Measurements from ENCODE around the gene ZDHHC7.

ZDHHC7 gene

DNA sequence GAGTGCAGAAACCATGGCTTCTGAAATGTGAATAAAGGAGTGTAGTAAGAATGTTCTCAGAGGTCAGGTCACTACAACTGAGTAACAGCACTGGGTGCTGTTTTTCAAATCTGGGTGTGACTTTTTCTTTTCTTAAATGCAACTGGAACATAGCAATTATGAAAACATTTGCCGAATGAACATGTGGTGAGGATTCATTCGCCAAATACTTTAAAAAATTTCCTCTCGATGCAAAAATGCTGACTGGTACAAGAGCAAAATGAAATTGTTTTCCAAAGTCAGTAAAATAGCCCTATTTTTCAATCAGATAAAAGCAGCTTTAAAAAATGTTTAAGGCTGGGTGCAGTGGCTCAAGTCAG is 18.6 kb downstream of the ZDHHC7 start:
- DNase-seq, result no peak

DNA sequence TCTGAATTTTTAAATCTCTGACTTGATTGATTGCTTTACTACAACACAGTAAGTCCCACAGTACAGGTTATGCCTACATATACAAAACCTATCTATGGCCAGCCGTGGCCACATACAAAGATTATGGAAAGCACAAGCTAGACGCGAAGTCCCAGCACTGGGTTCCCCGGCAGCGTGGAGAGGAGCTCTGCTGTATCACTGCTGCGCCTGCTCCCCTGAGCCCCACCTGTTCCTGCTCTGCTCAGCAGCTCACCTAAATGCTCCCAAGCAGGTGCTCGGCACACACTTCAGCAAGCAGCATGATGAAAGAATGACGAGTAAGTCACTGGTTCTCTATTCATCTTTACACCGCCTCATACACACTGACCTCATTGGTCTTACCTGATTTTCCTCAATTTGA is 20.6 kb downstream of the ZDHHC7 start:
- DNase-seq, result no peak

GRCh38 chr16:84989749-84990620 is 21.4 kb downstream of the ZDHHC7 start:
- no peak for DNase-seq

DNA sequence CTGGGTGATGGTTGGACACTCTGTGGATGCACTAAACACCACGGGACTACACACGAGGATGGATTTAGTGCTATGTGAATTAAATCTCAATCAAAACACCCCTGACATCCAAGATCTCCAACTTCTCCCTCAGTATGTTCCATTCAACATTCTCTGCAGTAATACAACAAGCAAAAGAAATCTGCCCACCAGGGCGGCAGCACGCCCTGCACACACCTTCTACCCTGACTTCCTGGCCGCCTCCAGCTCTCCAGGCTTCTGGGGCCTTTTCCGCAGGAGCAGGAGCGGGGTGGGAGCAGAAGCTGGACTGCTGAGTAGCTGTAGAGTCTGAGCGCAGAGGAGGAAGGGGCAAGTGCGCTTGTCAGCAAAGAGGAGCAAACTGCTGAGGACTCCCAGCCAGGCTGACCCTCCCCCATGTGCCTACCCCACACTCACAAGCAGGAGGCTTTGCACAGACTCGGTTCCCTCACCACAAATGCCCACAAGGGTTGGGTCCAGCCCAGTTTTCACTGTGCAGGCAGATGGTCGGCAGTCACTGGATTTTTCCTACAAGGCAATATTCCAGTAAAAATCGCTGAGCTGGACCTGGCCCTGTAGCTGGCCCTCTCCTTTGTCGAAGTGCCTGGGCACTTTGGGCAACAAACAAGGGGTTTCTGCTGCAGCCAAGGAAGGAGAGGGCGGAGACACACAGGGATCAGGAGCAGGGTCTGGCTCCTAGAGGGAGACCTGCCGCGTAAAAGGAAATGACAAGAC is 22.8 kb downstream of the ZDHHC7 start:
- no peak for DNase-seq

- no peak for DNase-seq
Observed at GRCh38 chr16:84986879-84987278, 24.5 kb downstream of the ZDHHC7 start.

DNA sequence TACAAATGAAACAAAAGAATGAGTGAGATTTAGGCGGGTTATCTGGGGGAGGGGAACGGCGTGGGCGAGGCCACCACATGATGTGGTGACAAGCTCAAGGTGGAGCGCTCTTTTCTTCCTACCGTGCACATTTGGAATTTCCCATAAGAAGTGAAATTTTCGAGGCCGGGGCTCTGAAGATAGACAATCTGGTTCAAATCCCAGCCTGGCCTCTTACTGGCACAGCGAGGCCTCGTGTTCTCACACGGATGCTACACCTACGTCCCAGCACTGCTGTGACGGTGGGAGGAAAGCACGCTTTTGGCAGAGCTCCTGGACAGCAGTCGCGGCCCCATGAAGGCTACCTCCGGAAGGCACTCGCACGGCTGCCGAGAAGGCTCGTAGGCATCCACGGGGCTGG is 25.2 kb downstream of the ZDHHC7 start:
- no peak for DNase-seq

GRCh38 chr16:84985079-84986065 is 26.0 kb downstream of the ZDHHC7 start:
- DNase-seq, result no peak

DNA sequence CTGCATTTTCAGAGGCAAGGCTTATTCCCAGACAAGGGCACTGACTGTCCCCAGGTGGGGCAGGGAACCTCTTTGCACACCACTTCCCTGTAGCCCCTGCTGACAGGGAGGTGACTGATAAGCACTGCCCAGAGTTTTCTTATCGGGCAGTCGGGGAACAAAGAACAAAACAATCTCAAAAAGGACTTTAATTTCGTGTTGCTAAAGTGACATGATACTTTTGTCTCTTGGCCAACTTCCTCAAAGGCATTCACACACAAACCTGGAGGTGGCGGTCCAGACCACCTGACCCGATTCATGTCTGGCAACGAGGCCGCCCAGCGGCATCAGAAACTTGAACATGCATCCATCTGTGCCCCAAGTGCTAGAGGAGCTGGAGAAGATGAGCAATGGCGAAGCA is 28.9 kb downstream of the ZDHHC7 start:
- DNase-seq, result no peak

- no peak for DNase-seq
Observed at GRCh38 chr16:84979516-84979915, 31.8 kb downstream of the ZDHHC7 start.

GRCh38 chr16:84976644-84977400 is 34.5 kb downstream of the ZDHHC7 start:
- no peak for DNase-seq

DNA sequence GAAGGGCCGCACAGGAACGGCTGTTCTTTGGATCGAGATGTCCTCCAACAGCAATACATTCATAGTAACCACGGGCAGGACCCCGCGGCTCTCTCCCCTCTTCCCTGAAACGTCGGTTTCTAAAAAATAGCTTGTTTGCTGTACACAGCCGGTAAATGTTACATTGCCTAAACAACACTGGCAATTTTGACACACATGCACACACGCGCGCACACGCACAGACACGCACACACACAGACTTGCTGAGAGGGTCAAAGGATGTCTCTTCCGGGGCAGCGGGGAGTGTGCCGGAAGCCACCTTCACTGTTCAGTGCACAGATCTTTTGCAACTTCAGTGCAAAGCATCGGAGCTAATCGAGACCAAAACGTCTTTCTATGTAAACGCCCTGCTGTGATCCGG is 35.8 kb downstream of the ZDHHC7 start:
- DNase-seq, result no peak

DNA sequence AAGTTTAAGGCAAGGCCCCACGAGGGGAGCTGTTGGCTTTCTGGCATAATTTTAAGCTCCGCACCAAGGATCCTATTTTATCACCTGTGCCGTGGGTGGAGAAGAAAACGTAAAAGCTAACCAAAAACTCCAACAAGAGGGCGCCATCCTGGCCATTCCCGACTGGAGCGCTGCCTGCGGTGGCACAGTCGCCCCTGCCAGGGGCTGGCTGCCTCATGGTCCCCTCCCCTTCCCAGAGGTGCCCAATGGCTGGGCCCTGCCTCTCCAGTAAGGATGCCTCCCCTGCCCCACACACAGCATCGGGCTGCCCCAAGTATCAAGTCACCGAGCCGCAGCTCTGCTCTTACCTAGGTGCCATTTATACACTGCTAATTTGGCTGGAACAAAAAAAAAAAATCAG is 36.3 kb downstream of the ZDHHC7 start:
- no peak for DNase-seq

DNA sequence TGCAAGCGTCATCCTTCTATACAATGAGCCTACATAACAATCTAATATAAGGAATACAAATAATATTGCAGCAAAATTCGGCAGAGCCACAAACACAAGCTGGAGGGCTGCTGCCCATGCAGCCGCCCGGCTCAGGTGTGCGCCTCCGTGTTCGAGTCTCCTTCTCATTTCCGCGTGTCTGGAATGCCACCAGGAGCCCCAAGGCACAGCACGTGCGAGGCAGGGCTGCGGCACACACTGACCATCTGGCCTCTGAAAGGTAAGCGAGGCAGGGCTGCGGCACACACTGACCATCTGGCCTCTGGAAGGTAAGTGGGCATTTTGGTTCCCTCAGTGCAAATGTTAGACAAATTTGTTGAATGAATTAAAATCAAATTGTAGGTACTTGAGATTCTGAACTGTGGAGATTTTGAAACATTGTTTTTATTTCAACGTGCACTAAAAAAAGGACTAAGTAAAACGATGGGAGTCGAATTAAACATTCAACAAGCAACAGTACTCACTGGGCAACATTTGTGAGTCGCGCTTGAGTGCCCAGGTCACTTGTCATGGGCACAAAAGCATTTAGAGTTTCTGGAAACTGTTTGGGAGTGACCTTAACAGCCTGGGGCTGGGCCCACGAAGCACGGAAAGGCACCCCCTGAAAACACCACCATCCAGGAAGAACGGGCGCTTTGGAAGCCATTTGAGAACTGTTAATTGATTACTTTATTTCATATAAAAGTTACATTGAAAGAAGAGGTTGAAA is 37.4 kb downstream of the ZDHHC7 start:
- no peak for DNase-seq

DNA sequence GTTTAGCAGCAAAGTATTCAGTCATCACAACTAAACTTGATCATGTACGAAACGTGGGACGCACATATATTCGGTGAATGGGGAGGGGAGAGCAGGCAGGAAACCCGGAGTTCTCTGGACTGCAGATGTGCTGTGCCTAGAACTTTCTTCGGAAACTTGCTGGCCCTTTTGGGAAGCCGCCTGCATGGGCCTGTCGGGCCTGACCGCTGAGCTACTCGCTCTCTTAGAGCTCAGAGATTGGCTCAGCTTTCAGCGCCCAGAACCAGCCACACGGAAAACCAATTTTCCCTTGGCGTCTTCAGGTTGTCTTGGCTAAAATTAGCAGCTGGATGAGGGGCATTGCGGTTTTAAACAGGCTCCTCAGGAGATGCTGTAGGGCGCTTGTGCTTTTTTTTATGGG is 38.1 kb downstream of the ZDHHC7 start:
- no peak for DNase-seq

DNA sequence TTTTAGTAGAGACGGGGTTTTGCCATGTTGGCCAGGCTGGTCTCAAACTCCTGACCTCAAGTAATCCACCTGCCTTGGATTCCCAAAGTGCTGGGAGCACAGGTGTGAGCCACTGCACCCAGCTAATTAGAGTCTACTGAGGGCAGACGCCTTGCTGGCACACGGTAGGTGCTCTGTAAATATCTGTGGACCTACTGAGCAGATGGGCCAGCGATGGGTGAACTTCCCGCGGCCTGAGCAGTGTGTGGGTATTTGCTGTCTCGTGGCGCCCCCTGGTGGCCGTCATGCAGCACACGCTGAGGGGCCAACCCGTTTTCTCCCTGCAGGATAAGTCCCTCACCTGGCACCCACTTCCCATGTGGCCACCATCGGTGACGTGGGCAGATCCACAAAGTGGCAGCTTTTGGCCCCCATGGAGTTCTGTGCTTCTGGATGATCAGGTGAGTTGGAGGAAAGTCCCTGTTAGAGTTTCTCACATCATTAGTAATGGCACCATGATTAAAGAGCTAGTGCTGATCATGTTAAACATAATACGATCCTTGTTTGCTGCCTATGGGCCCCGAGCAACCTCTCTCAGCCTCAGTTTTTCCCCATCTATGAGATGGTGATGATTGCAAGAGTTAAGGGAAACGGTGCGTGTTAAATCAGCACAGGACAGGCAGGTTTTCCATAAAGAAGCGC is 40.7 kb downstream of the ZDHHC7 start:
- peak in 1 of 2 donors; percentile 61 for DNase-seq

GRCh38 chr16:84967828-84968227 is 43.5 kb downstream of the ZDHHC7 start:
- DNase-seq, result no peak

DNA sequence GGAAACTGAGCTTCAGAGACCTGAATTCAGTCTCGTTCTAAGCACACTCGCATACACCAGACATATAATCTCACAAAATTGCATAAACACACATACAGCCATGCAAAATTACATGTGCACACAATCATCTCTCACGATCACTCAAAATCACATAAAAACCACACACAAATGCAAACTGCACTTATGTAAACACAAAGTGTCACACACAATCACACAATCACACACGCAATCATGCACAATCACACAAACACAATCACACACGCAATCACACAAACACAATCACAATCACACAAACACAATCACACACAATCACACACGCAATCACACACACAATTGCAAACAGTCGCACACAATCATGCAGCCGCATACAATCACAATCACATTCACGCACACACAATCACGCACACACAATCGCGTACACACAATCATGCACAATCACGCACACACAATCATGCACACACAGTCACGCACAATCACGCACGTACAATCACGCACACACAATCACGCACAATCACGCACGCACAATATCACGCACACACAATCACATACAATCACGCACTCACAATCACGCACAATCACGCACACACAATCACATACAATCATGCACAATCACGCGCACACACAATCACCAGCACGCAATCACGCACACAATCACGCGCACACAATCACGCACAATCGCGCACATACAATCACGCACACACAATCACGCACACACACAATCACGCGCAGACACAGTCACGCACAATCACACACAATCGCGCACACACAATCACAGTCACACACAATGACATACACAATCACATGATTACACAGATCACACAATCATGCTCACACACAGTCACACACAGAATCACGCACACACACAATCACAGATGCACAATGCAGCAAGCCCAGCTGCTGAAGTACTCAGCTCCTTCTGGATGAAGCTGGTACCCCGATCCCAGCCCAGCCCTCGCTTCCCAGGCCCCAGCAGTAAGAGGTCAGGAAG is 45.6 kb downstream of the ZDHHC7 start:
- DNase-seq, result no peak

GRCh38 chr16:84964386-84965128 is 46.8 kb downstream of the ZDHHC7 start:
- no peak for DNase-seq

- no peak for DNase-seq
Observed at GRCh38 chr16:84963066-84963465, 48.3 kb downstream of the ZDHHC7 start.
